ENCODE data around the gene LRFN5.
"Not testable (repeated sequence)": the region's sequence is repeated elsewhere in the genome, so short reads cannot be mapped to it uniquely, and the experiment has no call there.

The LRFN5 gene

GRCh38 chr14:41900644-41901043, 294.0 kb downstream of the LRFN5 start:
- no peak for DNase-seq

GRCh38 chr14:41901089-41901488, 294.4 kb downstream of the LRFN5 start:
- no peak for DNase-seq

DNA sequence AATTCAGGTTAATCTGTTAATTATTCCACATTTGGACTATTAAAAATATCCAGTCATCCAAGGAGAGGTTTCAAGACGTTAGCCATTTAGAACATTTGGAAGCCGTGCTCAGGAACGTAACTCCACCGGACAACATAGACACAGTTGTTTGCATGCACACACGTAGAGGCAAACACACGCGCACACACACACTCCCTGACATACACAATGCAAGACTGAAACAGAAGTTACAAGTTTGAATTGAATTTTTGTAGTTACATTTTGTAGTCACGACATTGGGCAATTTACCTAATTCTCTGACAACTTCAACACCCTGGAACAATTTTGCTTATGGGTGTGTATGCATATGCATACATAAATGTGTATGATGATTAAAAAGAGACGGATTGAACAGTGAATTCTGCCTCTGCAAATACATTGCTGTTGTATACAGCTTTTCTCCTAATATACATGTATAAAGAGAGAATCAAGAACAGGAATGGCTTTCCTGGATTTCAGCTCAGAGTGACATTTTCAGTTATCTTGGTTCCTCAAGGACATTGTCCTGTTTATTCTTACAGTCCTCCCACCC, 298.8 kb downstream of the LRFN5 start:
- DNase-seq: no peak

- DNase-seq: not testable (repeated sequence)
These were observed 304.5 kb downstream of the LRFN5 start for GRCh38 chr14:41911155-41911554.

- DNase-seq: no peak
These were observed 306.7 kb downstream of the LRFN5 start for GRCh38 chr14:41913398-41913797.

DNA sequence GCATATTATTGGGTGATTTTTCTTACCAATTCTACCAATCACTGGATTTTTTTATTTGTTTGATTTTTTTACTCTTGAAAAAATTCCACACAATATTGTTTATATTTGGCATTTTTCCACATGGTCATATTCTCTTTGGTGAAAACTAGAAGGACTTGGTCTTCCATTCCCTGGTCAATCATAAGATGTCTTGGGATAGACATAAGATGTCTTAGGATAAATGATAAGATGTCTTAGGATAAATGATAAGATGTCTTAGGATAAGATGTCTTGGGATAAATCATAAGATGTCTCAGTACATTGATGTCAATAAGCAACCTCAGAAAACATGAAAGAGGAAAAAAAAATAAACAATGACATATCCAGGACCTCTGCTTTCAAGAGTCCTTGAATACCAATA, 309.1 kb downstream of the LRFN5 start:
- DNase-seq: no peak

- no peak for DNase-seq
These were observed 309.6 kb downstream of the LRFN5 start for GRCh38 chr14:41916313-41916712.

DNA sequence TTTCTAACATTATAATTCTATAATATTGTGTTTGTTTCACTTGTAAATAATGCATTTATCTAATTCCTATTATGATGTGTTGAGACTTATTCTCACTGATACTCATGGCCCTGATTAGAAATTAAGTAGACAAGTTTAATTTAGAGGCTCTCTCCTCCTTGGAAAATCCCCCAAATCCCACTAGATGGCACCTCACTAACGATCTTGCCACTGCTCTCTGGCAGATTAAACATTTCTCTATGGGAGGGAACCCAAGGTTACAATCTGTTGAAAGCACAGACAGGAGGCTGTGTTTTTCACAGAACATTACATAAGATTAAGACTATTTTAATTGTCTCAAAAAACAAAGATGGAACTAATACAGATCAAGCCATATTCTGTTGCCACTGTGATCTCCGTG, 318.7 kb downstream of the LRFN5 start:
- DNase-seq: no peak

GRCh38 chr14:41950428-41951151, 343.9 kb downstream of the LRFN5 start:
- DNase-seq: no peak

Data from effector CD8-positive, alpha-beta T cell (primary cell).